IPS-11a (cell line): ENCODE measurements around the gene SSMEM1.
"Not testable (repeated sequence)": the region's sequence is repeated elsewhere in the genome, so short reads cannot be mapped to it uniquely, and the experiment has no call there.

Source experiments
- H3K4me3 ChIP-seq: one replicate; pipeline ENCODE4 v1.5.1; 2013; ENCODE audit warnings: low read depth, low read length, control low read depth

SSMEM1 gene

DNA sequence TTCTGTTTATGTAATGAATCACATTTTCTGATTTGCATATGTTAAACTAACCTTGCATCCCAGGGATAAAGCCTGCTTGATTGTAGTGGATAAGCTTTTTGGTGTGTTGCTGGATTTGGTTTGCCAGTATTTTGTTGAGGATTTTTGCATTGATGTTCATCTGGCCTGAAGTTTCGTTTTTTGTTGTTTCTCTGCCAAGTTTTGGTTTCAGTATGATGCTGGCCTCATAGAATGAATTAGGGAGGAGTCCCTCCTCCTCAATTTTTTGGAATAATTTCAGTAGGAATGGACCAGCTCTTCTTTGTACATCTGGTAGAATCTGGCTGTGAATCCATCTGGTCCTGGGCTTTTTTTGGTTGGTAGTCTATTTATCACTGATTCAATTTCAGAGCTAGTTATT, 35.8 kb downstream of the SSMEM1 start:
- H3K4me3 ChIP-seq, result not testable (repeated sequence)

- H3K4me3 ChIP-seq, result not testable (repeated sequence)
Measured at GRCh38 chr7:130246491-130246890, 38.8 kb downstream of the SSMEM1 start.

GRCh38 chr7:130248842-130249241, 41.2 kb downstream of the SSMEM1 start:
- not testable (repeated sequence) for H3K4me3 ChIP-seq

- H3K4me3 ChIP-seq, result not testable (repeated sequence)
Measured at GRCh38 chr7:130249626-130250025, 42.0 kb downstream of the SSMEM1 start.

- no peak overlapping the region for H3K4me3 ChIP-seq
Measured at GRCh38 chr7:130254555-130254954, 46.9 kb downstream of the SSMEM1 start.

- H3K4me3 ChIP-seq, result no peak overlapping the region
Measured at GRCh38 chr7:130256704-130257103, 49.0 kb downstream of the SSMEM1 start.

- no peak overlapping the region for H3K4me3 ChIP-seq
Measured at GRCh38 chr7:130258494-130259078, 50.9 kb downstream of the SSMEM1 start.

DNA sequence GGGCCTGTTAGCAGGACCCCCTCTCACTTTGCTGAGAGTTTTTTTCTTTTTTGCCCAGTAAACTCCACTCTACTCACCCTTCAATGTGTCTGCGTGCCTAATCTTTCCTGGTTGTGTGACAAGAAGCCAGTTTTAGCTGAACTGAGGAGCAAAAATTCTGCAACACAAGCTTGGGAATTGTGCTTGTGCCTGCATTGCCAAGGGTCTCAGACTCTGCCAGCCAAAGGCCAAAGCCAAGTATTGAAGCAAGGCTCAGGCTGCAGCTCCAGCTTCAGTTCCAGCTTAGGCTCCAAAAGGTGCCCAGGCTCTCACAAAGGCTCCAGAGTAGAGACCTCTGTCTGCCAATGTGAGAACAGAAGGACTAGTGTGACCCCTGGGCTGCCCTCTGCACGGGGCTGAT, 54.8 kb downstream of the SSMEM1 start:
- H3K4me3 ChIP-seq, result no peak overlapping the region

DNA sequence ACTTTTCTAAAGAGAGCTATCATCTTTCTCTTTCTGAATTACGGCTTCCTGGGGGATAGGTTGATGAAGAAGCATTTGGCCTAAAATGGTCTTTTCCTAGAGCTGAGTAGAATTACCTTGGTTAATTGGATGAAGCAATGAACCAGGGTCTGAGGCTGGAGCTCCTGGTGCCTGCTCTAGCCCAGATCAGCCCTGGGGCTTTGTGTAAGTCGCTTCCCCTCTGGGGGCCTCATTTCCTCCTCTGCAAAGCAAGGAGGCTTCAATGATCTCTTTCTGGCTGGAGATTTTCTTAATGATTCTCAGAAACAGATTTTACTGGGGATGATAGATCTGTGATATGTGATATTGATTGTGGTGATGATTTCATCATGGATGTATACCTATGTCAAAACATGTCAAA, 55.5 kb downstream of the SSMEM1 start:
- H3K4me3 ChIP-seq, result no peak overlapping the region
